Iris pigment epithelial cell (primary cell): Measurements from ENCODE around the gene SLC6A7.

Experiments
- DNase-seq: peaks from one replicate; pipeline ENCODE4 v3.0.0-alpha.2; 2011; ENCODE audit warnings: low read depth

SLC6A7 gene

GRCh38 chr5:150190987-150191386 lies 1.1 kb downstream of the SLC6A7 start:
- no peak for DNase-seq

DNA sequence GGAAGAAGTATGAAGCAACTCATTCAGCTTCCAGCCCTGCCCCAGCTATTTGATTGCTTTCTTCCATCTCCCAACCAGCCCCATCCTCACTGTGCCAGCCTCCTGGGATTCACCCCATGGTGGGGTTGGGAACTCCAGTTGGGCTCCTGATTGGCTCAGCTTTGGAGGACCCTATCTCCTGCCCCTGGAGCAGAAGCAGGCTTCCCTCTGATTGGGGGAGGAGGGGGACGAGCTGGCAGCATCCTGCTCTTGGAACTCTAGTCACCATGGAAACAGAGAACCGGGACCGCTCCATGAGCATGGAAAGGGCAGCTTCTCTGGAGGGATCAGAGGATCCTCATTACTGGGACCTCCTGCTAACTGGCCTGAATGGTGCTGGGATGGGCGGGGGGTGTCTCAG lies 2.6 kb downstream of the SLC6A7 start:
- no peak for DNase-seq

DNA sequence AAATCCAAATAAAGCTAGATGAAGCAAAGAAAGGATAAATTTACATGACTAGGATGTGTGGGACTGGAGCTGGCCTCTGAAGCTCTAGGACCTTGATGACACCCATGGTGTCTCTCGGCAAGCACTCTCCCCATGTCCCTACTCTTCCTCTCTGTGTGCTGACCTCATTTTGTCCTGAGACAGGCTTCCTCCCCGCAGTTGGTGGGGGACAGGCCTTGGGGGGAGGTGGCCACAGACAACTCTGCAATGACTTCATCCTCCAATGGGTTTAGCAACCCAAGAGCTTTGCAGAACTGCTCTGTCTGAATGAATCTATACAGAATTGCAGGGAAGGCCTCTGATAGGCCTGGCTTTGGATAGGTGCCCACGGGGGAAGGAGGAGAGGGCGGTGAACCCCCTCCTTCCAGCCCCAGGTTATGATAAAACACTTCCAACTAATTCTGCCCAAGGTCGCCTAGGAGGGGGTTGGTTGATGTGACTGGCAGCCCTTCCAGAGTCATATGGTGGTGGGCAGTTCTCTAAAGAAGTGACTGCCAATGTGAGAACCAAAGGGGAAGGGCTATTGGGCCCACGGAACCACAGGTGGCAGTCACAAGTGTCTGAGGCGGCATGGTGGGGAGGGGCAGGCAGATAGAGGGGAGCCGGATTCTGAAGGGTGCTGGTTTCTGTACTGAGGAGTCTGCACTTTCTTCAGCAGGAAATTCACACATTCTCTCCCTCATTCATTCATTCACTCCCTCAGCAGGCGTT lies 6.0 kb downstream of the SLC6A7 start:
- DNase-seq, result no peak

DNA sequence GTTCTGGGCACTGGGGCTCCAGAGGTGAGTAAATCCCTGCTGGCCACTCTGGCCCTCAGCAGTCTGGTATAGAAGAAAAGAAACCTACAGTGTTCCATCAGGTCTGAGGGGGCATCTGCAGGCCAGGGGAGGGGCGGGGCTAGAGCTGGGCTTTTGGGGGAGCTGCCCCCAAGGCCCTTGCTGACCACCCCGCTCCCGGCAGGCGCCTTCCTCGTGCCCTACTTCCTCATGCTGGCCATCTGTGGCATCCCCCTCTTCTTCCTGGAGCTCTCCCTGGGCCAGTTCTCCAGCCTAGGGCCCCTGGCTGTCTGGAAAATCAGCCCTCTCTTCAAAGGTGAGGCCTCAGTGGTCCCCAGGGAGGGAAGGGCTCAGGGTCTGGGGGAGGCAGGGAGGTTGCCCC lies 6.7 kb downstream of the SLC6A7 start:
- DNase-seq, result no peak

DNA sequence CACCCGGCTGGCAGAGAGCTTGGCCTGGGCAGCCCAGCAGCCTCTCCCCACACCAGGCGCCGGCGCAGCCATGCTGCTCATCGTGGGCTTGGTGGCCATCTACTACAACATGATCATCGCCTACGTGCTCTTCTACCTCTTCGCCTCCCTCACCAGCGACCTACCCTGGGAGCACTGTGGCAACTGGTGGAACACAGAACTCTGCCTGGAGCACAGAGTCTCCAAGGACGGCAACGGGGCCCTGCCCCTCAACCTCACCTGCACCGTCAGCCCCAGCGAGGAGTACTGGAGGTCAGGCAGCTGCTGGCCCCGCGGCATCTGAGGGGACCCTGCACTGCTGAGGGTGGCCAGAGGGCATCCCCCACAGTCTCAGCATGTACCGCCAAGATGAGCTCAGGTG lies 7.1 kb downstream of the SLC6A7 start:
- no peak for DNase-seq

- DNase-seq, result no peak
These were observed 7.6 kb downstream of the SLC6A7 start for GRCh38 chr5:150197476-150197875.

DNA sequence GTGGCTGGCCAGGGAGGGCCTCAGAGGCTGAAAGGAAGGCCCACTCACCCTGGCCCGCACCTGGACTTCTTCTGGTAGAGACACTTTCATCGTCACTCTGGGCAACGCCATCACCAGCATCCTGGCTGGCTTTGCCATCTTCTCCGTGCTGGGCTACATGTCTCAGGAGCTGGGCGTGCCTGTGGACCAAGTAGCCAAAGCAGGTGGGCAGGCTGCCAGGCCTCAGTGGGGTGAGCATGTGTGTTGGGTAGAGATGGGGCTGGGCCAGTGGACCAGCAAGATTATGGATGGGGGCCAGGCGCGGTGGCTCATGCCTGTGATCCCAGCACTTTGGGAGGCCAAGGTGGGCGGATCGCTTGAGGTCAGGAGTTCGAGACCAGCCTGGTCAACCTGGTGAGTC lies 12.6 kb downstream of the SLC6A7 start:
- DNase-seq, result no peak

DNA sequence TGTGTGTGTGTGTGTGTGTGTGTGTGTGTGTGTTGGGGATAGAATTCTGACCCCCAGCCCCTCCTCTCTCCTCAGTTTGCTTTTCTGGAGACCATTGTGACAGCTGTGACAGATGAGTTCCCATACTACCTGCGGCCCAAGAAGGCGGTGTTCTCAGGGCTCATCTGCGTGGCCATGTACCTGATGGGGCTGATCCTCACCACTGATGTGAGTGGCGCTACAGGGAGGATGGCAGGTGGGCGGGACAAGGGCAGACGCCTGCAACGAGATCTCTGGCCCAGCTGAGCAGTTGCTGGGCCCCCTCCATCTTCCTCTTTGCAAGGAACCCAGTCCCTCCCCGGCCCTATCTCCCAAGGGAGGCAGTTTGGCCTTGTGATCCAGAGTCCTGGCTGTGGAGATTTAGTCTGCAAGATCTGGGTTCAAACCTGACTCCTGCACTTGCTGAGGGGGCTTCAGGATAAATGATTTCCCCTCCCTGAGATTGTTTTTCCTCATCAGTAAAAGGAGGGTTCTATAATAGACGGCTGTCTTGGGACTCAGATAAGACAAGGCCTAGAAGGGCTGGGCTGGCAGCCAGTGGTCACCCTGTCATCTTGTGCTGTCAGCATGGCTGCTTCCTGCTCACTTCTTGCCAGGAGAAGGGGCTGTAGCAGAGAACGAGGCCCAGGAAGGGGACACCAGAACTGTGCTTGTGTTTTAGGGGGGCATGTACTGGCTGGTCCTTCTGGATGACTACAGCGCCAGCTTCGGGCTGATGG lies 14.1 kb downstream of the SLC6A7 start:
- DNase-seq, result no peak

GRCh38 chr5:150204590-150204960 lies 14.7 kb downstream of the SLC6A7 start:
- no peak for DNase-seq

DNA sequence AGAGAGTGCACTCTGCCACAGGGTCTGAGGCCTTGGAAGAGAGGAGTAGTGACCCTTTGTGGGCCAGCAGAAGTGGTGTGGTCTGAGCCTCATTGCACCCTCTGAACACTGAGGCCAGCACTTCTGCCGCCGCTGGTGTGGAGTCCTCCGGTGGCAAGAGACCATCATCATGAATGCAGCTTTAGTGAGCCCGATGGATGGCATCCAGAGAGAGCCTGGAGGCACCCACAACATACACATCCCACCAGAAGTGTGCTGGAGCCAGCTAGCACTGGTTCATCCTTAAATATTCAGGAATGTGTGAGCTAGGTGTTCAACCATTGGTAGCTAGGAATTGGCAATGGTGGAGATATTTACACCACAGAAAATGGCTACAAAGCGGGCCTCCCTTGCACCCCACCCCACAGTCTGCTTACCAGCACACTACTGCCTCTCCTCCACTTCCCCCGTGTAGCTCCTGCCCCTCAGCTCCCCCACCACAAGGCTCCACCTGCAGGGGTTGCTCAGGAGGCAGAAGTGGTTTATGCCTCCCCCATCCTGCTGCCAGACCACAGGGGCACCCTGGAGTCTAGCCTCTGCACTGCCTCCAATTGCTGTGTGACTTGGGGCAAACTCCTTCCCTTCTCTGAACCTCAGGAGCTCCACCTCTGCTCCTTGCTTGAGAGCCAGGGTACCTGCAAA lies 16.4 kb downstream of the SLC6A7 start:
- no peak for DNase-seq

- DNase-seq, result no peak
These were observed 16.9 kb downstream of the SLC6A7 start for GRCh38 chr5:150206779-150207115.

DNA sequence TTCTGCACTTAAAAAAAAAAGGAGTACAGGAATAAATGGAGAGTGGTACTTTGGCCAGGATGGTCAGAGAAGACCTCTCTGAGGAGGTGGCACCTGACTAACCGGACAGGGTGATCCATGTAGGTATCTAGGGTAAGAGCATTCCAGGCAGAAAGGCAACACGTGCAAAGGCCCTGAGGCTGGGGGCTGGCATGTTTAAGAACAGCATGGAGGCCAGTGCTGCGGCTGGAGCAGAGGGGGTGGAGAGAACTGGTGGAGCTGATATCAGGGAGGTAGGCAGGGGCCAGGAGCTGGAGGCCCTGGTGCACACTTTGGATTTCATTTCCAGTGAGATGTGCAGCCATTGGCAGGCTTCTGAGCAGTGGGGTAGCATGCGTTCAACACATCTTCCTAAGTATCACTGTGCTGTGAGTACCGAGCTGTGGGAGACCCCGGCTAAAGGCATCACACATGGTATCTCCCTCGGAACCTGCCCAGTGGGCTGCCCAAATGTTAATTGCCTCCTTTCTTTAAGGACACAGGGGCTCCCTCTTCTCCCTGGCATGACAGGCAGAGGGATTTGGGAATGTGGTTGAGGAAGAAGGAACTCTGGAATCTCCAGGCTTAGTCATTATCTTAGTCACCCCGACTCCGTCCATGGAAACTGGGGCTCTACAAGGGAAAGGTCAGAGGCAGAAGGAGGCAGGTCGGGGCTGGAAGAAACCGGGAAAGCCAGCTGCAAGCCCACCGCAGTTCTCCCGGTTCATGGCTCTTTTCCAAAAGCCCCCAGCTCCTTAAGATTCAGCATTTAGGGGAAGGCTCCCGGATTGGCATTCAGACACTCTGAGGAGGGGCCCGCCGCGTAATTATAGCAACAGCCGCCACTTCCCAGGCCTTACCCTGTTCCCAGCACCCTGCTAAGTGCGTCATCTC lies 18.6 kb downstream of the SLC6A7 start:
- peak; percentile 20 for DNase-seq

GRCh38 chr5:150209099-150209635 lies 19.3 kb downstream of the SLC6A7 start:
- peak; percentile 26 for DNase-seq

GRCh38 chr5:150210644-150211043 lies 20.8 kb downstream of the SLC6A7 start:
- DNase-seq, result no peak

- DNase-seq, result no peak
These were observed 21.5 kb downstream of the SLC6A7 start for GRCh38 chr5:150211156-150212030.

- no peak for DNase-seq
These were observed 23.7 kb downstream of the SLC6A7 start for GRCh38 chr5:150213530-150213929.

DNA sequence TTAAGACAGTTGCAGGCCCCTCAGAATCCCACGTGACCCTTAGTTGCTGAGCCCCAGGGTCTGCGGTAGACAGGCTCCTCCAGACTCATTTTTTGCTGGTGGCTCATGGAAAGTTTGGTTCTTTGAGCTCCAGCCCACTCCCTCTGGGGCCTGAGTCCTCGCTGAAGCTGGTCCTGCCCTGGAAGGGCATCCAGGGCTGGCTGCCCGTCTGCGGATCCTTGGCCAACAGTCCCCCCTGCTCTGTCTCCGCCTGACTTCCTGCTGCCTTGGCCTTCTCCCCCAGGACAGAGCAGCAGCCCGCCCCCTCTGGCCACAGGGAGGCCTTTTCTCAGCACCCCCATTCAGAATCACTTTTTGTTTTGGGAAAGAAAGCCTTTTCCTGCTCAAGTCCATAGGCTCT lies 24.4 kb downstream of the SLC6A7 start:
- DNase-seq, result peak; percentile 8

- DNase-seq, result no peak
These were observed 26.4 kb downstream of the SLC6A7 start for GRCh38 chr5:150215979-150216944.

DNA sequence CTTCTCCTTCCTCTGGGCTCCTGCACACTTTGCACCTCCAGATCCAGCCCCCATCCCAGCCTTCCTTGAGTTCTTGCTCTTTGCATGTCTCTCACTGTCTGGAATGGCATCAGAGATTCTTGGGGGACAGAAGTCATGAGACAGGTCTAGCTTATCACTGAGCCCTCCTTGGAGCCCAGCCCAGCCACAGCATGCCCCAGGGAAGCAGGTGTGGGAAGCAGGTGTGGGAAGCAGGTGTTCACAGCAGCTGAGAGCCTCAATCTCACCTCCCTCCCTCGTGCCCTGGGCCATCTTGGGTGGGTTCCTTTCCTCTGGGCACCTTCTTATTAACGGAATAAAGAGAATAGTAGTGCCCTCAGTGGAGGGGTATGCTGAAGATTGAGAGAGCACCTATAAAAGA lies 27.2 kb downstream of the SLC6A7 start:
- no peak for DNase-seq
